ENCODE data around the gene EIF5AL1. TPM values are rescaled to one million over a fixed set of nuclear protein-coding genes. Genes with fewer than 3 reads are reported as not detected.
"Not testable (repeated sequence)": the region's sequence is repeated elsewhere in the genome, so short reads cannot be mapped to it uniquely, and the experiment has no call there.

EIF5AL1 gene
- polyA plus RNA-seq, 1 donor = 1.4 TPM

GRCh38 chr10:79556961-79557360, 44.6 kb downstream of the EIF5AL1 start:
- DNase-seq = not testable (repeated sequence)

GRCh38 chr10:79559726-79560125, 47.4 kb downstream of the EIF5AL1 start:
- DNase-seq = no peak

- no peak for DNase-seq
Measured at GRCh38 chr10:79560160-79560709, 47.9 kb downstream of the EIF5AL1 start, which contains the start of gene SFTPA2. TSS of gene SFTPA2 (minus strand) at chr10:79560407. CDS start at chr10:79559483, 924 bp downstream.

- DNase-seq = no peak
Measured at GRCh38 chr10:79561257-79561656, 48.9 kb downstream of the EIF5AL1 start.

GRCh38 chr10:79562135-79562756, 49.9 kb downstream of the EIF5AL1 start:
- DNase-seq = peak; percentile 53

- no peak for DNase-seq
Measured at GRCh38 chr10:79563426-79563825, 51.1 kb downstream of the EIF5AL1 start.

Other genes starting within 250 kb of the EIF5AL1 start
- gene PPIF, start 165.1 kb upstream of the EIF5AL1 start, polyA plus RNA-seq (ENCODE audit: insufficient read length) = 66.9 TPM
- gene ZCCHC24, start 66.9 kb upstream of the EIF5AL1 start, polyA plus RNA-seq (ENCODE audit: insufficient read length) = 19.8 TPM
- gene SFTPA2, start 47.9 kb downstream of the EIF5AL1 start, polyA plus RNA-seq (ENCODE audit: insufficient read length) = 0.25 TPM
- gene SFTPA1, start 98.4 kb downstream of the EIF5AL1 start, polyA plus RNA-seq (ENCODE audit: insufficient read length) = not detected
- gene NUTM2B, start 190.7 kb downstream of the EIF5AL1 start, polyA plus RNA-seq (ENCODE audit: insufficient read length) = 2.0 TPM

Measured in left kidney (tissue), 2 donors.